ENCODE data around the gene PLA2G12A.

PLA2G12A gene

DNA sequence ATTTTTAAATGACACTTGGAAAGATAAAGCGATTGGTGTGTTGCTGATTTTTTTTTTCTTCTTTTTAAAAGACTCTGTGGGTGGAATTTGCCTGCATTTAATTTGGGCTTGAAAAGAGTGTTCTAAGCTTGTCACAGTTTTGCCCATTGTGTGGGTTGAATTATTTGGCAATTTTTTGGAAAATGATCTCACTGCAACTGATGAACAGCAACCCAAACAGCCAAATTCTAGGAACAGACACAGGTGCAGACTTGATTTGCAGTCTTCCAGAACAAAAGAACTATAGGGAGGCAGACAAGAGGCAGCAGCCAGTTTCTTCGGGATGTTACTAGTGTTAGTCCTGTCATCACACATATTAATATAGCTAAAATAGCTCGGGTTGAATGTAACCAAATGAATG lies 67.1 kb downstream of the PLA2G12A start:
- TF ChIP-seq, protein P1, sequence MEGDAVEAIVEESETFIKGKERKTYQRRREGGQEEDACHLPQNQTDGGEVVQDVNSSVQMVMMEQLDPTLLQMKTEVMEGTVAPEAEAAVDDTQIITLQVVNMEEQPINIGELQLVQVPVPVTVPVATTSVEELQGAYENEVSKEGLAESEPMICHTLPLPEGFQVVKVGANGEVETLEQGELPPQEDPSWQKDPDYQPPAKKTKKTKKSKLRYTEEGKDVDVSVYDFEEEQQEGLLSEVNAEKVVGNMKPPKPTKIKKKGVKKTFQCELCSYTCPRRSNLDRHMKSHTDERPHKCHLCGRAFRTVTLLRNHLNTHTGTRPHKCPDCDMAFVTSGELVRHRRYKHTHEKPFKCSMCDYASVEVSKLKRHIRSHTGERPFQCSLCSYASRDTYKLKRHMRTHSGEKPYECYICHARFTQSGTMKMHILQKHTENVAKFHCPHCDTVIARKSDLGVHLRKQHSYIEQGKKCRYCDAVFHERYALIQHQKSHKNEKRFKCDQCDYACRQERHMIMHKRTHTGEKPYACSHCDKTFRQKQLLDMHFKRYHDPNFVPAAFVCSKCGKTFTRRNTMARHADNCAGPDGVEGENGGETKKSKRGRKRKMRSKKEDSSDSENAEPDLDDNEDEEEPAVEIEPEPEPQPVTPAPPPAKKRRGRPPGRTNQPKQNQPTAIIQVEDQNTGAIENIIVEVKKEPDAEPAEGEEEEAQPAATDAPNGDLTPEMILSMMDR (IDR thresholded peaks at IDR 0.05; ENCODE audit: low read length) = no peak
- no peak for TF ChIP-seq EZH2 (optimal IDR thresholded peaks at IDR 0.05; ENCODE audit: low read depth, low read length)
- no peak for TF ChIP-seq EZH2phosphoT487 (IDR thresholded peaks at IDR 0.05; ENCODE audit: low read length)

GRCh38 chr4:109662116-109662515 lies 67.8 kb downstream of the PLA2G12A start:
- H3K9me3 ChIP-seq (replicated peaks; ENCODE audit: insufficient read depth, low read length) = no peaks in the 10 kb centered on the region
- no peak overlapping the region for H3K9ac ChIP-seq (ENCODE audit: low read length)
- no peak overlapping the region for H3K27ac ChIP-seq (ENCODE audit: low read length)
- H3K4me2 ChIP-seq (ENCODE audit: low read depth, low read length) = no peak overlapping the region
- TF ChIP-seq EZH2phosphoT487 (IDR thresholded peaks at IDR 0.05; ENCODE audit: low read length) (no peak), EZH2 (optimal IDR thresholded peaks at IDR 0.05; ENCODE audit: low read depth, low read length) (no peak)
- TF ChIP-seq, protein P1 (IDR thresholded peaks at IDR 0.05; ENCODE audit: low read length) = no peak
- no peak for DNase-seq
- no peaks in the 10 kb centered on the region for H3K27me3 ChIP-seq (replicated peaks; ENCODE audit: insufficient read depth, low read length)
- H4K20me1 ChIP-seq (ENCODE audit: insufficient read depth, low read length) = no peaks in the 10 kb centered on the region
- H3K4me3 ChIP-seq (ENCODE audit: low read length) = no peak overlapping the region
- H3K4me1 ChIP-seq (ENCODE audit: low read length) = no peaks in the 10 kb centered on the region
- no peaks in the 10 kb centered on the region for H3K79me2 ChIP-seq (ENCODE audit: low read length)
- H3K36me3 ChIP-seq (replicated peaks; ENCODE audit: insufficient read depth, low read length) = no peaks in the 10 kb centered on the region
- no peaks in the 10 kb centered on the region for H3F3A ChIP-seq (ENCODE audit: insufficient read depth, low read length)
- H2AFZ ChIP-seq (ENCODE audit: low read length) = no peak overlapping the region
- H3K9me2 ChIP-seq (replicated peaks; ENCODE audit: insufficient read depth, low read length) = no peaks in the 10 kb centered on the region

More for the DNA sequence above, 67.1 kb downstream of the PLA2G12A start:
- Histone ChIP-seq H3K9me3 (replicated peaks; ENCODE audit: insufficient read depth, low read length) (no peaks in the 10 kb centered on the region), H3K4me1 (ENCODE audit: low read length) (no peaks in the 10 kb centered on the region), H4K20me1 (ENCODE audit: insufficient read depth, low read length) (no peaks in the 10 kb centered on the region), H3K4me2 (ENCODE audit: low read depth, low read length) (no peak overlapping the region), H3K4me3 (ENCODE audit: low read length) (no peak overlapping the region), H3K79me2 (ENCODE audit: low read length) (no peaks in the 10 kb centered on the region), H2AFZ (ENCODE audit: low read length) (no peak overlapping the region), H3K9me2 (replicated peaks; ENCODE audit: insufficient read depth, low read length) (no peaks in the 10 kb centered on the region), H3K36me3 (replicated peaks; ENCODE audit: insufficient read depth, low read length) (no peaks in the 10 kb centered on the region), H3F3A (ENCODE audit: insufficient read depth, low read length) (no peaks in the 10 kb centered on the region), H3K27ac (ENCODE audit: low read length) (no peak overlapping the region), H3K9ac (ENCODE audit: low read length) (no peak overlapping the region), H3K27me3 (replicated peaks; ENCODE audit: insufficient read depth, low read length) (no peaks in the 10 kb centered on the region)
- no peak for DNase-seq
